Measurements from ENCODE around the gene EMCN.

- TF ChIP-seq CTCF (IDR thresholded peaks at IDR 0.05; ENCODE audit: insufficient read depth, low read depth, low read length): no peak
- no peak for TF ChIP-seq EZH2 (IDR thresholded peaks at IDR 0.05; ENCODE audit: insufficient read depth, low read length)
These were observed 87.4 kb downstream of the EMCN start for GRCh38 chr4:100430451-100430850.
